Fibroblast of the aortic adventitia (primary cell): ENCODE data around the gene SPRYD4. TPM values are rescaled to one million over a fixed set of nuclear protein-coding genes. Genes with fewer than 3 reads are reported as not detected.

ENCODE experiments used
- DNase-seq: peaks from one replicate; pipeline ENCODE4 v3.0.0-alpha.2; 2010; ENCODE audit warnings: low read depth
- H3K4me3 ChIP-seq: 2 replicates; pipeline ENCODE4 v1.5.1; 2011; ENCODE audit warnings: low read depth, mild to moderate bottlenecking, control low read depth, low read length, moderate library complexity
- CTCF ChIP-seq: IDR thresholded peaks from 2 replicates; pipeline ENCODE4 v1.5.1; 2011; ENCODE audit warnings: mild to moderate bottlenecking, low read length, control low read depth, inconsistent platforms; ENCODE audit not compliant: insufficient read depth
- total RNA-seq: library from RNA; depleted of rRNA; stranded (reverse); fragments of >200 nt; gene quantifications from 2 replicates; pipeline ENCODE4 v1.2.3, GENCODE V29; 2012; ENCODE audit warnings: low replicate concordance

Gene SPRYD4
- total RNA-seq, 1 donor, result 3.0 TPM

- no peak for DNase-seq
- no peak for TF ChIP-seq CTCF
- no peak within 1 kb of the TSS for H3K4me3 ChIP-seq
Measured at GRCh38 chr12:56454557-56454956, 13.8 kb upstream of the SPRYD4 start, which contains the start of gene MIP. TSS of gene MIP (minus strand) at chr12:56454657. CDS start at chr12:56454613, 44 bp downstream.

- DNase-seq, result no peak
- H3K4me3 ChIP-seq, result no peak overlapping the region
- no peak for TF ChIP-seq CTCF
Measured at GRCh38 chr12:56457817-56458216, 10.6 kb upstream of the SPRYD4 start.

GRCh38 chr12:56461235-56462159 is 6.9 kb upstream of the SPRYD4 start:
- DNase-seq, result peak; percentile 23
- TF ChIP-seq CTCF, result no peak
- H3K4me3 ChIP-seq, result no peak overlapping the region

GRCh38 chr12:56462565-56462964 is 5.8 kb upstream of the SPRYD4 start:
- no peak for DNase-seq
- TF ChIP-seq CTCF, result no peak
- H3K4me3 ChIP-seq, result no peak overlapping the region

DNA sequence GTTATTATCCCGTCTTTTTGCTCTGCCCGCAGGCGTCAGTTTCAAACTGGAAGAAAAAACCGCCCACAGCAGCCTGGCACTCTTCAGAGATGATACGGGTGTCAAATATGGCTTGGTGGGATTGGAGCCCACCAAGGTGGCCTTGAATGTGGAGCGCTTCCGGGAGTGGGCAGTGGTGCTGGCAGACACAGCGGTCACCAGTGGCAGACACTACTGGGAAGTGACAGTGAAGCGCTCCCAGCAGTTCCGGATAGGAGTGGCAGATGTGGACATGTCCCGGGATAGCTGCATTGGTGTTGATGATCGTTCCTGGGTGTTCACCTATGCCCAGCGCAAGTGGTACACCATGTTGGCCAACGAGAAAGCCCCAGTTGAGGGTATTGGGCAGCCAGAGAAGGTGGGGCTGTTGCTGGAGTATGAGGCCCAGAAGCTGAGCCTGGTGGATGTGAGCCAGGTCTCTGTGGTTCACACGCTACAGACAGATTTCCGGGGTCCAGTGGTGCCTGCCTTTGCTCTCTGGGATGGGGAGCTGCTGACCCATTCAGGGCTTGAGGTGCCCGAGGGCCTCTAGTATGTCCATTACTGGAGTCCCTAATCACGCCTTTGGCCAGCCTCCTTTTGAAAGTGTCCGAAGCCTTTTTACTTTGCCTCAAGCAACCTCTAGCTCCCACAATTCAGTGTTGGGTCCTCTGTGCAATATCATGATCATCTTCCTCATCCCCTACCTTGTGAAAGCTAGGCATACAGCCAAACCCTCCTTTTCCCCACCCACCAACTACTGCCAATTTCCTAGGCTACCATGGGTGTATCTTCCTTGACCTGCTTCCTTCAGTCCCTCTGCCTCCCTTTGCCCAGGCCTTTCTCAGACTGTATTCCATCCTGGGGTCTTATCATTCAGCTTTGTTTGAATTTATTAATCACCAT is 891 bp downstream of the SPRYD4 start:
- TF ChIP-seq CTCF, result no peak
- peak overlapping the region; percentile 95 for H3K4me3 ChIP-seq
- no peak for DNase-seq

DNA sequence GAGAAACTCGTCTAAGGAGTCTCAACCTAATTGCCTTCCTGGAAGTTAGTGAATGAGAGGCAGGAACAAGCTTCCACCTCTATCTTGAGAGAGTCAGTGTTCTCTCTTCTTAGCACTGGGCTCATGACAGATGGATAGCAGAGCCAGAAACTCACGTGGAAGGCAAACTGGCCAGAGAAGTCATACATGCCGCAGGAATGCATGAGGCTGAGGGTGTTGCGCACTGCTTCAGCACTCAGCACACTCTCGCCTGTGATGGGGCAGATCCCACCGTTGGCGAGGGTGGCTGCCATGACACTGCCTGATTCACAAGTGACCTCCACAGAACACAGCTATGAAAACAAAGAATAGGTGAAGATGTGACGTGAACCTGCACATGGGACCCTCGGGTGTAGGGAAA is 6.0 kb downstream of the SPRYD4 start:
- DNase-seq, result no peak
- no peak overlapping the region for H3K4me3 ChIP-seq
- no peak for TF ChIP-seq CTCF
